ENCODE data around the gene PRPF38B.
"Not testable (repeated sequence)": the region's sequence is repeated elsewhere in the genome, so short reads cannot be mapped to it uniquely, and the experiment has no call there.

The PRPF38B gene

GRCh38 chr1:108679586-108680213, 12.4 kb upstream of the PRPF38B start:
- no peak for DNase-seq

DNA sequence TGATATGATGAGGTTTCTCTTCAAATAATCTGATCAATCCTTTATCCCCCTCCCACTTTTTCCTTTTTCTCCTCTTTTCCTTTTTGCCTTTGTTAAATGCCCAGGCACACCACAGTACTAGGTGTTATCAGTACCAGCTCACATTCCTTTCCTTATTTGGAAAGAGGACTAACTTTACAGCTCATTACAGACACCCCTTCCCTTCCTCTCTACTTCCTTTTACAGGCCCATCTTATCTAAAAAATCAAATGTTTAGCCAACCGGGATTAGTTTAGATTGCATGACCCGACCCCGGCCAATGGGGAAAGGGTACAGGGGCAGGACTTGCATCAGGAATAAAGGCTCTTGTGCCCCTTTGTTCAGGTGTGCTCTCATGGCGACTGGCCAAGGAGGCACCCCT, 10.4 kb upstream of the PRPF38B start:
- DNase-seq = not testable (repeated sequence)

- no peak for DNase-seq
These were observed 6.6 kb upstream of the PRPF38B start for GRCh38 chr1:108685529-108685928.

GRCh38 chr1:108686614-108687313, 5.3 kb upstream of the PRPF38B start:
- DNase-seq = no peak

GRCh38 chr1:108691128-108691941, 775 bp upstream of the PRPF38B start:
- DNase-seq = peak; percentile 9

DNA sequence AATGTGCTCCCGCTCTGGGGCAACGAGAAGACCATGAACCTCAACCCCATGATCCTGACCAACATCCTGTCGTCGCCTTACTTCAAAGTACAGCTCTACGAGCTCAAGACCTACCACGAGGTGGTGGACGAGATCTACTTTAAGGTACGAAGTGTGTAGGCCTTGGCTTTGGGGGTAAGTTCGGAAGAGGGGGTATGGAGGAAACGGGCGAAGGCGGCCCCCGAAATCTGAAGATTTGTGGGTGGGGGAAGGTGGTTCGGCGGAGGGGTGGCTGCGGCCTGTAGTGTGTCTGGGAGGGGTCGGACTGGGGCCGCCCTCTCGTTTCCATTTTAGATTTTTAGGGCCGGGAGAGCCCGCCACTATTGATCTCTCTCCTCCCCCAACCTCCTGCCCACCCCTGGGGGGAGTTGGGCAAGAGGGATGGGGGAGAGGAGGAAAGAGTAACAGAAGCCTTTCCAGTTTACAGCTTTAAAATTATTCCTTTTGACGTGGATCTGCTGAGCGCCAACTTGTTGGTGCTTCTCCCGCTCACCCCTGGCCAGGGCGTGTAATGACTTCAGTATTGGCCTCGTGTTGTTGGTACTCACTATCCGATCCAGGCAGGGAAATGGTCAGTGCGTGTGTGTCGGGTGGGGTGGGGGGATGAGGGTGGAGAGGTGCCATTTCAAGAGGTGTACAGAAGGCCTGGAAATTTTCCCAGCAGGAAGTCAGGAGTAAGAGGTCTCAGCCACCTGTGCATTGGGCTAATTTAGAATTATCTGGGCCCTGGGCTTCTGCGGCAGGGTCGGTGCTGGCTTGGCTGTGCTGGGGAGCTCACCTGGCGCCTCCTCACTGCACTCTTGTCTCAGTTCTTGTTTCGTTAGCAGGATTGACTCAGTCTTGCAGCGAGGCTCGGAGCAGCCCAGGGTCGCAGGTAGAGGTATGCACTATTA, 880 bp downstream of the PRPF38B start:
- peak; percentile 60 for DNase-seq

DNA sequence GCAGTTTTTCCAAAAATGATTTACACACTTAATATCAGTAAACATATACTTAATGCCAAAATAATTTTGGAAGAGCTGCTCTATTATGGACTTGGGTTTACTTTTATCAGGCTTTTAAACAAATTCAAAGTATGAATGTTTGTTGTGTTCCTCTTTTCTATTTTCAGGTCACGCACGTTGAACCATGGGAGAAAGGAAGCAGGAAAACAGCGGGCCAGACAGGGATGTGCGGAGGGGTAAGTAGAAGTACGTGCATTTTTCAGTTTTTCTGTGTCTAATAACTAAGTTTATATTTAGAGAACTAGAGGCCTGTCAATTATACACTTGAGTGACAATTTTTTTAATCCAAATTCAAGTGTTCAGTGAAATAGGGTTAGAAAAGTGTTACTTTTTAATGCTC, 3.4 kb downstream of the PRPF38B start:
- peak; percentile 45 for DNase-seq

GRCh38 chr1:108699375-108700332, 7.5 kb downstream of the PRPF38B start:
- peak; percentile 74 for DNase-seq

- no peak for DNase-seq
These were observed 9.2 kb downstream of the PRPF38B start for GRCh38 chr1:108701176-108701849.

- not testable (repeated sequence) for DNase-seq
These were observed 10.0 kb downstream of the PRPF38B start for GRCh38 chr1:108702109-108702508.

DNA sequence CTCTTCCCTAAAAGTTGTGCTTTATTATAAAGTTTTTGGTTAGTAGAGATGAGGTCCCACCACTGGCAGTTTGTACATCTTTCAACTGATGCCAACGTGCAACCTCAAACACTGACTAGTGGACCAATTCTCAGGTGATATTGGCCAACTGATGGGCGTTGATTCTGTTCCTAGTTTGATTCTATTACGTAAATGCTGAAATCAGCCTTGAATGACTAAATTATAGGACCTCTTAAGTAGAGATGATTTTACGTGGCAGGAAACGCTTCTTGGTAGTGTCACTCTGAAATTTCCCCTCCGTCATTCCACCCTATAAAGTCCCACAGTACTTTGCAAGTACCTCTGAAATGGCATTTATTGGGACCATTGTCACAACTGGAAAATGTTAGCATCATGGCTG, 11.8 kb downstream of the PRPF38B start:
- DNase-seq = peak; percentile 29

GRCh38 chr1:108704496-108704895, 12.4 kb downstream of the PRPF38B start:
- no peak for DNase-seq

GRCh38 chr1:108706643-108707042, 14.5 kb downstream of the PRPF38B start:
- no peak for DNase-seq

DNA sequence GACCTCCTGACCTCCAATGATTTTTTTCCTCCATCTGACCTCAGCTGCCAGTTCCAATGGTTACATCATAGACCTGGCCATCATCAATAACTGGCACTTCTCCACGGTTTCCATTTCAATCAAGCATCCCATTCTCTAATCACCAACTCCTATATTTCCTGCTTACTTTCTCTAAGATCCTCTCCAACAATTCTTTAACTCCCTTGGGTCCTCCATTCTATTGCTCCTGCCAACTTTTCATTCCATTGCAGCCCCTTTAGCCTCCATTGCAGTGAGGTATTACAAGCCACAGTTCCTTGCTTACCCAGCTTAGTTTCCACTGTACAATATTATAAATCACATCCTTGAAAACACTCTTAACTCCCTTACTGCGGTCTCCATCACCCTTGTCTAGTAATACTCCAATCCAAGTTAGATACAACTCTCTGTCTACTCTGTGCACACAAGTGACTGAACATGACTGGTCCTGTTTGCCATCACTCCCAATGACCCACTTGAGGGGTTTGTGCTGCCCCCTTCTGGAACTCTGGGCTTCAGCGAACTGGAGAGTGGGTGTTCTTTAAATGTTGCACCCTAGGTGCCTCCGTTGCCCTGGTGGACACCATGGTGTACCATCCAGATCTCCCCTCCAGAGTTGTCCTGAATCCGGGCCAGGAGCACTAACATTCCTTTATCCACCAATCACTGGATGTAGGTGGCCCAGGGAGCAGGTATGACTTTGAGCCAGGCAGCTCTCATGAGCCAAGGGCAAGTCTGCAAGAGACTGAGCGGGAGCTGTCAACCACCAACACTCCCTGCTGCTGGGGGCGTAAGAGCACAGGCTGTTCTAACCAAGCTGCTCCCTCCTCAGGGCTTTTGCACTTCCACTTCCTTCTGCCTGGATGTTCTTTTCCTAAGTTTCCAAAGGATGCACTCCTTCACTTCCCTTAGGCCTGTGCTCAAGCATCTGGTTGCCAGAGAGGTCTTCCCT, 16.9 kb downstream of the PRPF38B start:
- peak; percentile 39 for DNase-seq

GRCh38 chr1:108712606-108713150, 20.6 kb downstream of the PRPF38B start, which contains the start of gene FNDC7:
Gene FNDC7, plus strand, starts transcription at chr1:108712908. Its CDS starts 26 bp downstream, at chr1:108712934.
- no peak for DNase-seq

GRCh38 chr1:108715932-108716331, 23.8 kb downstream of the PRPF38B start:
- no peak for DNase-seq

DNA sequence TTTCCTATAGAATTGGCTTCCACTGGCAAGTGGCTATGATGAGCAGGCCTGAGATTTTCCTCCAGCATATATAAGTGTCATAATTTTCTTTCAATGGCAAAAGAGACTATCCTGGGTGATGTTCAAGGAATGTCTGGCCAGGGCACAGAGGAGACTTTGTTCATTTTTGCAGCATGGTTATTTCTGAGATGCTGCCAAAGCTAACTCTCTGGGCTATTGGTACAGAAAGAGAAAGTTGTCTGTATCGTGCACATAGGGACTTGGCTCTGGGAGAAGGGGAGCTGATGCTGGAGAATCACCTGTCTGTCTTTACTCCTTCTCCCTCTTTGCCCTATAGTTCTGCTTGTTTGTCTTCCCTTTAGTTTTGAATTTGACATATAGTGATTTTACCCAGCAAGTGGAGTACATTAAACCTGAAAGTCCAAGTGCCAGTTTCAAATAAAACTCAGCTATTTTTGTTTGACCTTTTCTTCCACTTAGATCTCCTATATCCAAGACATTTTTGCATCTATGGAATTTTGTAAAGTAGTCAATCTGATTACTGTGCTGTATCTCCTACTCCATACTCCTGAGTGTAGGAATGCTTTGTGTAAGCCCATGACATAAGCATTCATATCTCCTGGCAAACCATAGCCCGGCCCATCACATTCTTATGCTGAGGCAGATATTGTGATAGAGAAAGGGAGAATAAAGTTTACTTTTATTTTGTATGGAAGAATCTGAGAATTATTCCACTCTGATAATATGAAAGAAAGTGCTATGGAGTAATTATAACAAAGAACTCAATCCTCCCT, 24.5 kb downstream of the PRPF38B start:
- DNase-seq = no peak

DNA sequence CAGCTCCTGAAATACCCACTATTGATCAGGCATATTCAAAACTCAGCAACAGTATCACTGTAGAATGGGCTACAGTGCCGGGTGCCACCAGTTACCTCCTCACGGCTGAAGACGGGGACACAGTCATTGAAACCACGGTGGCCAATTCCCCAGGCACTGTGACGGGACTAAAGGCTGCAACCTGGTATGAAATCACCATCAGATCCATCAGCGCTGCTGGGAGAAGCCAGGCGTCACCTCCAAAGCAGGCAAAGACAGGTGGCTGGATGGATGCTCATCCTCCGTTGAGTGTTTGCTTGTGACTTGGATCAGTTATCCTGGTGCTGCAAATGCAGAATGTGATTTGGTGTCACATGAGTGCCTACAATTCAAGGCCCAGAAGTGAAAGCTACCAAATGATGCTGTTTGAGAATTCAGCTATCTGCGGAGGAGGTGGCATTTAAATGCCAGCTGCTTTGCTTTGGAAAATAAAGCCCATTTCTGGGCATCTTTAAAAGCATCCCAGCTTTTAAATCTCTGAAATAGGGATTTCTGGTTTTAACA, 25.7 kb downstream of the PRPF38B start:
- no peak for DNase-seq

Data from suppressor macrophage treated with lipopolysaccharide for 4 hours (primary cell).